Measurements from ENCODE around the gene CMTR2.

- TF ChIP-seq CTCF (conservative IDR thresholded peaks at IDR 0.05; ENCODE audit: low read depth, low read length) (no peak), POLR2A (IDR thresholded peaks at IDR 0.05; ENCODE audit: low read depth, low read length) (no peak), RCOR1 (IDR thresholded peaks at IDR 0.05; ENCODE audit: insufficient replicate concordance, low read length) (no peak), RFX5 (IDR thresholded peaks at IDR 0.05; ENCODE audit: low read depth, low read length) (no peak)
Observed at GRCh38 chr16:71258372-71258771, 30.8 kb downstream of the CMTR2 start.
